ENCODE results near the gene SLC38A4.

GRCh38 chr12:46808317-46808716 is 17.5 kb downstream of the SLC38A4 start:
- TF ChIP-seq POLR2A (IDR thresholded peaks at IDR 0.05) = no peak
- no peak for TF ChIP-seq CTCF (IDR thresholded peaks at IDR 0.05)

All from adrenal gland (tissue), 5 donors.